CD4-positive, alpha-beta T cell (primary cell): ENCODE measurements around the gene ARHGEF37. TPM values are rescaled to one million over a fixed set of nuclear protein-coding genes. Genes with fewer than 3 reads are reported as not detected.

ENCODE experiments used
- ATAC-seq: fragments of 200-7000 bp; cut with Tn5 transposase; one replicate; pipeline ENCODE4 v1.10.0; 2022; ENCODE audit warnings: mild to moderate bottlenecking; ENCODE audit not compliant: poor library complexity
- CTCF ChIA-PET: fragments of 350-600 bp; sonication (Branson Sonifier 250); formaldehyde crosslinking; loops from one replicate; lab custom pipeline; 2021; ENCODE audit warnings: antibody characterized with exemption, inconsistent platforms; lab: Charles Lee
- POLR2A ChIA-PET: fragments of 350-600 bp; sonication (Branson Sonifier 250); formaldehyde crosslinking; loops from one replicate; lab custom pipeline; 2021; ENCODE audit warnings: antibody characterized with exemption, inconsistent platforms; lab: Charles Lee
- DNase-seq, 14 experiments: peaks; one replicate each; pipeline ENCODE4 v3.0.0-alpha.2; 2013 to 2020; ENCODE audit warnings: mixed read lengths in 2 of 14
- H3K27ac ChIP-seq, 2 donors: one replicate each; pipeline versions ENCODE4 v1.5.1 to v1.7.0; 2013; ENCODE audit warnings: low read length in 2 of 2, low read depth in 1 of 2, mild to moderate bottlenecking in 1 of 2
- H3K27me3 ChIP-seq, 2 experiments: 1 replicate in 1 of 2; 2 replicates in 1 of 2; pipeline versions ENCODE4 v1.6.1 to v1.7.0; 2013; ENCODE audit warnings: low read length in 2 of 2, control low read depth in 1 of 2, mild to moderate bottlenecking in 1 of 2, moderate library complexity in 1 of 2; ENCODE audit not compliant: insufficient read depth in 2 of 2, control insufficient read depth in 1 of 2
- H3K36me3 ChIP-seq: one replicate; pipeline ENCODE4 v1.6.1; 2013; ENCODE audit warnings: low read length, control low read depth; ENCODE audit not compliant: insufficient read depth
- H3K4me1 ChIP-seq: one replicate; pipeline ENCODE4 v1.6.1; 2013; ENCODE audit warnings: low read length, control low read depth; ENCODE audit not compliant: insufficient read depth
- H3K4me3 ChIP-seq: one replicate; pipeline ENCODE4 v1.5.1; 2013; ENCODE audit warnings: mild to moderate bottlenecking, low read length, moderate library complexity
- H3K9me3 ChIP-seq, 2 experiments: 1 replicate in 1 of 2; 2 replicates in 1 of 2; pipeline versions ENCODE4 v1.6.1 to v1.7.0; 2013; ENCODE audit warnings: low read length in 2 of 2, mild to moderate bottlenecking in 2 of 2, control low read depth in 1 of 2, moderate library complexity in 1 of 2; ENCODE audit not compliant: control insufficient read depth in 1 of 2, insufficient read depth in 1 of 2
- H3K27ac Mint-ChIP-seq: one replicate; pipeline ENCODE4 v1.8.0; 2020; ENCODE audit warnings: mixed read lengths
- H3K27me3 Mint-ChIP-seq: one replicate; pipeline ENCODE4 v1.8.0; 2021; ENCODE audit warnings: mixed read lengths
- H3K36me3 Mint-ChIP-seq: one replicate; pipeline ENCODE4 v1.8.0; 2021; ENCODE audit warnings: low read depth, mixed read lengths
- H3K4me1 Mint-ChIP-seq: one replicate; pipeline ENCODE4 v1.8.0; 2021; ENCODE audit warnings: low read depth, mixed read lengths
- H3K4me3 Mint-ChIP-seq: one replicate; pipeline ENCODE4 v1.8.0; 2020; ENCODE audit warnings: mild to moderate bottlenecking, mixed read lengths
- H3K9me3 Mint-ChIP-seq: one replicate; pipeline ENCODE4 v1.8.0; 2020; ENCODE audit warnings: mixed read lengths
- intact Hi-C, 2 experiments: fragments of 100-400 bp; cut with DNase I in 1 of 2; cut with micrococcal nuclease in 1 of 2; formaldehyde crosslinking; loops; one replicate each; pipeline versions ENCODE4 v1.15.1 to v1.9.0; 2023 to 2025; cut with DNase I, micrococcal nuclease
- total RNA-seq, 174 experiments: library from RNA in 2 of 174; stranded (reverse) in 2 of 174; gene quantifications; one replicate each; pipeline ENCODE4 v1.2.3 and lab custom pipeline; 2021 to 2026
- TF ChIP-seq, protein P1 (sequence below): fragments of 200-600 bp; IDR thresholded peaks from one replicate; pipeline ENCODE4 v1.8.0; 2022; ENCODE audit warnings: antibody characterized with exemption, mild to moderate bottlenecking

ARHGEF37 gene
- total RNA-seq, 2 experiments from 2014 or later: 0.41 TPM; not detected in 1

DNA sequence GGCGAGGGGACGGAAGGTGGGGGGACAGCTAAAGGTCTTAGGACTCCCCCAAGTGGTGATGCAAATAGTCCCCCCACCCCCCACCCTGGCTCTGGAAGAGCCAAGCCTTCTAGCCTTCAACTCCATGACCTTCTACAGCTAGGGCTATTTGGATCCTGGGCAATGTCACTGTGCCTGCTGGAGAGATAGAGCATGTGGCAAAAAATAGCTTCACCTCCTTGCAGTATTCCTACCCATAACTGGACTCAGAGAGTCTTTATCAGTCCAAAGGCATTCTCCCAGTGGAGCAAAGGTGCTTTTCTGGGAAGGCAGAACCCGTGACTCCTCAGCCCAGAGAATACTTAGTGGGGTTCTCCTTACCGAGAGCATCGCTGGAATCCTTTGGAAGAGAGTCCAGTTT is 100.0 kb downstream of the ARHGEF37 start:
- H3K27ac ChIP-seq: no peak overlapping the region
- H3K27ac Mint-ChIP-seq: no peak overlapping the region
- H3K9me3 Mint-ChIP-seq: no peaks in the 10 kb centered on the region
- peaks cover 0 to 9% of the 10 kb centered on the region in 2 experiments for H3K27me3 ChIP-seq
- no peaks in the 10 kb centered on the region for H3K4me1 ChIP-seq
- intact Hi-C loops: no loop called here
- DNase-seq (no peak), ATAC-seq (no peak)
- H3K27me3 Mint-ChIP-seq: peaks cover 34% of the 10 kb centered on the region
- TF ChIP-seq, protein P1, sequence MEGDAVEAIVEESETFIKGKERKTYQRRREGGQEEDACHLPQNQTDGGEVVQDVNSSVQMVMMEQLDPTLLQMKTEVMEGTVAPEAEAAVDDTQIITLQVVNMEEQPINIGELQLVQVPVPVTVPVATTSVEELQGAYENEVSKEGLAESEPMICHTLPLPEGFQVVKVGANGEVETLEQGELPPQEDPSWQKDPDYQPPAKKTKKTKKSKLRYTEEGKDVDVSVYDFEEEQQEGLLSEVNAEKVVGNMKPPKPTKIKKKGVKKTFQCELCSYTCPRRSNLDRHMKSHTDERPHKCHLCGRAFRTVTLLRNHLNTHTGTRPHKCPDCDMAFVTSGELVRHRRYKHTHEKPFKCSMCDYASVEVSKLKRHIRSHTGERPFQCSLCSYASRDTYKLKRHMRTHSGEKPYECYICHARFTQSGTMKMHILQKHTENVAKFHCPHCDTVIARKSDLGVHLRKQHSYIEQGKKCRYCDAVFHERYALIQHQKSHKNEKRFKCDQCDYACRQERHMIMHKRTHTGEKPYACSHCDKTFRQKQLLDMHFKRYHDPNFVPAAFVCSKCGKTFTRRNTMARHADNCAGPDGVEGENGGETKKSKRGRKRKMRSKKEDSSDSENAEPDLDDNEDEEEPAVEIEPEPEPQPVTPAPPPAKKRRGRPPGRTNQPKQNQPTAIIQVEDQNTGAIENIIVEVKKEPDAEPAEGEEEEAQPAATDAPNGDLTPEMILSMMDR: no peak
- no peaks in the 10 kb centered on the region for H3K9me3 ChIP-seq
- no peaks in the 10 kb centered on the region for H3K4me1 Mint-ChIP-seq
- ChIA-PET CTCF (no interaction called here), POLR2A (no interaction called here)
- H3K36me3 ChIP-seq: no peaks in the 10 kb centered on the region
- no peak overlapping the region for H3K4me3 ChIP-seq
- no peak overlapping the region for H3K4me3 Mint-ChIP-seq
- H3K36me3 Mint-ChIP-seq: no peaks in the 10 kb centered on the region

DNA sequence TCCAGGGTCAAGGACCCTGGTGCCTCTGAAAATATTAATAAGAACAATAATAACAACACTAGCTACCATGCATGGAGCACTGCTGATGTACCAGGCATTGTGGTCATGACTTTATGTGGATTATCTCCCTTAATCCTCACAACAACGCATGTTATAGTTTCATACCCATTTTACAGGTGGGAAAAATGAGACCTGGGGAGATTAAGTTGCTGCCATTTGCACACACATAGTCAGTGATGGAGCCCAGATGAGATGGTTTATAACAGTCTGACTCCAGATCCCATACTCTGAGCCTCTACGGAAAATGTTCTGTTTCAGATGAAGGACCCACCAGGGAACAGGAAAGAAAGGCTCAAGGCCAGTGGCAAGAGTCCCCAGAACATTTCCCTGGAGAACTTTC is 100.6 kb downstream of the ARHGEF37 start:
- H3K9me3 Mint-ChIP-seq: no peaks in the 10 kb centered on the region
- TF ChIP-seq, protein P1: no peak
- no peaks in the 10 kb centered on the region for H3K9me3 ChIP-seq
- no peak overlapping the region for H3K4me3 ChIP-seq
- no peak for DNase-seq
- CTCF ChIA-PET: no interaction called here
- H3K4me1 Mint-ChIP-seq: no peaks in the 10 kb centered on the region
- H3K4me1 ChIP-seq: no peaks in the 10 kb centered on the region
- H3K4me3 Mint-ChIP-seq: no peak overlapping the region
- intact Hi-C loops: no loop called here
- no peaks in the 10 kb centered on the region for H3K36me3 ChIP-seq
- ATAC-seq: no peak
- peaks cover 0 to 9% of the 10 kb centered on the region in 2 experiments for H3K27me3 ChIP-seq
- H3K27me3 Mint-ChIP-seq: peaks cover 35% of the 10 kb centered on the region
- H3K27ac ChIP-seq: no peak overlapping the region
- no peak overlapping the region for H3K27ac Mint-ChIP-seq
- H3K36me3 Mint-ChIP-seq: no peaks in the 10 kb centered on the region
- POLR2A ChIA-PET: no interaction called here

DNA sequence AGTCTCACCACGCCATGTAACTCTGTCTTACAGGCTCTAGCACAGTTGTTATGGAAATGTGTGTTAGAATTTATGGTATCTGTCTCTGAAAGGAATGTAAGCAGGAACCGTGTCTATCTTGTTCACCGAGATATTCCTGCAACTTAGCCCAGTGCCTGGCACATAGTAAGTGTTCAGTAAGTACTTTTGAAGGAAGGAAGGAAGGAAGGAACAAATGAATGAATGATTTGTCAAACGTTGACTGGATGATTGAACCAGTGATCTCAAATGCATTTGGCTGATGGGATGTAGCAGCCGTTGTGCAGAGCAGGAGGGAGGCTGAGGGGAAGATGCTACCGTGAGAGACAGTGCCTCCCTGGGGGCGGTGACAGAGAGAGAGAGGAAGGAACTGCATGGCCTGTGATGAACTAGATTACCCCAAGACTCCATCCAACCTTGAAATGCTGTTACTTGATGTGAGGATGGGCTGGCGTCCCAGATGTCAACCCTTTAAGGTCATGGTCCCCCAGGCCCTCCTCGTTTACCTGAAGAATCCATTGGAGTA is 101.3 kb downstream of the ARHGEF37 start:
- no peaks in the 10 kb centered on the region for H3K4me1 ChIP-seq
- no peaks in the 10 kb centered on the region for H3K4me1 Mint-ChIP-seq

More for the DNA sequence above, 101.3 kb downstream of the ARHGEF37 start:
- no peak overlapping the region for H3K4me3 ChIP-seq
- intact Hi-C loops: no loop called here
- no peaks in the 10 kb centered on the region for H3K36me3 Mint-ChIP-seq
- ATAC-seq (no peak), DNase-seq (no peak)
- H3K36me3 ChIP-seq: no peaks in the 10 kb centered on the region
- H3K27me3 Mint-ChIP-seq: peaks cover 38% of the 10 kb centered on the region
- no peaks in the 10 kb centered on the region for H3K9me3 ChIP-seq
- no peak overlapping the region for H3K4me3 Mint-ChIP-seq
- H3K27me3 ChIP-seq: peaks cover 0 to 9% of the 10 kb centered on the region in 2 experiments
- TF ChIP-seq, protein P1: no peak
- CTCF ChIA-PET: no interaction called here
- no peak overlapping the region for H3K27ac ChIP-seq
- no peaks in the 10 kb centered on the region for H3K9me3 Mint-ChIP-seq
- no peak overlapping the region for H3K27ac Mint-ChIP-seq
- POLR2A ChIA-PET: no interaction called here
